ENCODE data around the gene HDGFL1.

HDGFL1 gene

GRCh38 chr6:22569281-22570184, at the start of gene HDGFL1:
Gene HDGFL1, plus strand, starts transcription at chr6:22569566. Its CDS starts 10 bp downstream, at chr6:22569576.
- no peak for DNase-seq (ENCODE audit: extremely low read depth in 1 of 2, low read depth in 1 of 2)

DNA sequence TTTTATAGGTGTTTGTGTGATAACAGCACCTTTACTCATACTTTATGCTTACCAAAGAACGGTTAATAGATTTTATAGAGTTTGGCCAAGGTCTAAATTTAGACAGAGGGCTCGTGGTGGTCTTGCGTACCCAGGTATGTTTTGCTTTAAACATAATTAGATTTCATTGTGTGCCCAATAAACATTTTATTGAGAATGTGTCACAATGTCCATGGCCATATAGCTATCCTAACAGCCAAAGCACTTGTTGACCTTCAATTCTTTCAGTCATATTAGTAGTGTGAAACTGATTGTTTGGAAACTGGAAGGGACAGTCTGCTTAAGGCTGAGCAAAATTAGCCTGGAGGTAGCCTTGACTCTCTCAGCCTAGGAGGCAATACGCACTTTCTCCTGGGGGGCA, 48.3 kb upstream of the HDGFL1 start:
- DNase-seq (ENCODE audit: extremely low read depth in 1 of 2, low read depth in 1 of 2) = no peak

DNA sequence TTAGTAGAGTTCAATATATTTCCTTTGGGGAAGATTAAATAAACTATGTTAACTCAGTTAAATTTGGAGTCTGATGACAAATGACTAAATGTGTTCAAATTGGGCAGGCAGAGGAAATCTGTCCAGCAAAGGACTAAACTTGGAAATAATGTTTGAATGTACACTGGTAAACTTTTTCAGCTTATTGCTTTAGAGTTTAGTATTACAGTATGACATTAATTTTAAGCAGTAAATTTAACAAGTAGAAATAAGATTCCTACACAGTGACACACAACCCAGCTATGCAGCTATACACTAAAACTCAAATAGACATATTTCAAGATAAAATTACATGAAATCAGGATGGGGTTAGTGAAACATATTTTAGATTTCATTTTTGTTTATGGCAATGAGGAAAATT, 42.6 kb upstream of the HDGFL1 start:
- DNase-seq (ENCODE audit: extremely low read depth in 1 of 2, low read depth in 1 of 2) = no peak

GRCh38 chr6:22529866-22530265, 39.5 kb upstream of the HDGFL1 start:
- DNase-seq (ENCODE audit: extremely low read depth in 1 of 2, low read depth in 1 of 2) = no peak

- DNase-seq (ENCODE audit: extremely low read depth in 1 of 2, low read depth in 1 of 2) = no peak
Observed at GRCh38 chr6:22530506-22530905, 38.9 kb upstream of the HDGFL1 start.

- no peak for DNase-seq (ENCODE audit: extremely low read depth in 1 of 2, low read depth in 1 of 2)
Observed at GRCh38 chr6:22536122-22536521, 33.2 kb upstream of the HDGFL1 start.

GRCh38 chr6:22544476-22544875, 24.9 kb upstream of the HDGFL1 start:
- DNase-seq (ENCODE audit: extremely low read depth in 1 of 2, low read depth in 1 of 2) = no peak

GRCh38 chr6:22545051-22545450, 24.3 kb upstream of the HDGFL1 start:
- DNase-seq (ENCODE audit: extremely low read depth in 1 of 2, low read depth in 1 of 2) = no peak

DNA sequence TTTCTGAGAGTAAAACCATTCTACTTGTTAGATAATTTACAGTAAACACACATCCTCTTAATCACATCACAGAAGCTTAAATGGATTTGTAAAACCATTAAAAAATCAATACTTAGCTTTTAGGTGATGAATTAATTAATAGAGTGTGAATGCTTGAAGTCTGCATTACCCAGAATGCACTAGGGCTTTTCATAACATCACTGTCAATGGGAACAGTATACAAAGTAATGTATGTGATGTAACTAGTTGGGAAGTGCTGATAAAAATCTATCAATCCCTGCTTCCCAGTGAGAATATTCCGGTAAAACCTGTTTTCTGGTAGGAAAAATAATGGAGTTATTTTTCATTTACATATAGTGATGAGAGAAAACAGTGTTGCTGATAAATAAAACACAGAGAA, 23.1 kb upstream of the HDGFL1 start:
- DNase-seq (ENCODE audit: extremely low read depth in 1 of 2, low read depth in 1 of 2) = no peak

DNA sequence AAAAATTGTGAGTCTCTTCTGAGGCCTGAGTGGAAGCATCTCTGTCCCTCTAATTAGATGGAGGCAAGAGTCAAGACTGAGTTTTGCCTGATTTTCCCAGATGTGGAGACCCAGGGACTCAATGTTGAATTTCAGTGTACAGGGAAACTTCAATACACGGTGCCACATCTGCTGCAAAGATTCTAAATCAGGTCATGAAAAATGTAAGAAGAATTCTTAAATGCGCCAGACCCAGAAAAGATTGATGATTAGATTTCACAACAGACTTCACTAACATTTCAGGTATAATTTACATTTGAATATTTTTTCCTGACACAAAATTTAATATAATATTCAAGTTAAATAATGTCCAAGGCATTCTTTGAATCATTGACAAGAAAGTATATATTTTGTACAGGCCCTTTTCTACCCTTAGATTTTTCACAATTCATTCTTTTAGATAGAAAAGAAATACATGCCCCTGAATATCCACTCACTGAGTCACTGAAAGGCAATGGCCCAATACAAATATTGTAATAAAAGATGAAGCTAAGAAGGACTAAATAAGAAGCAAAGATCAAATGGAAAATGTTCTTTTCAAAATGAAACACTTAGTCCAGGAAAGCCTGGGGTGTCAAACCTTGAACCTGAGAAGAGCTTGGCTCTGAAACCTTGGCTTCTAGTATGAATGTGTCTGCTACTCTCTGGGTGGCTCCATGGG, 18.2 kb upstream of the HDGFL1 start:
- no peak for DNase-seq (ENCODE audit: extremely low read depth in 1 of 2, low read depth in 1 of 2)

- DNase-seq (ENCODE audit: extremely low read depth in 1 of 2, low read depth in 1 of 2) = no peak
Observed at GRCh38 chr6:22556266-22556665, 13.1 kb upstream of the HDGFL1 start.

GRCh38 chr6:22557007-22557406, 12.4 kb upstream of the HDGFL1 start:
- no peak for DNase-seq (ENCODE audit: extremely low read depth in 1 of 2, low read depth in 1 of 2)

- no peak for DNase-seq (ENCODE audit: extremely low read depth in 1 of 2, low read depth in 1 of 2)
Observed at GRCh38 chr6:22558288-22558882, 11.0 kb upstream of the HDGFL1 start.

DNA sequence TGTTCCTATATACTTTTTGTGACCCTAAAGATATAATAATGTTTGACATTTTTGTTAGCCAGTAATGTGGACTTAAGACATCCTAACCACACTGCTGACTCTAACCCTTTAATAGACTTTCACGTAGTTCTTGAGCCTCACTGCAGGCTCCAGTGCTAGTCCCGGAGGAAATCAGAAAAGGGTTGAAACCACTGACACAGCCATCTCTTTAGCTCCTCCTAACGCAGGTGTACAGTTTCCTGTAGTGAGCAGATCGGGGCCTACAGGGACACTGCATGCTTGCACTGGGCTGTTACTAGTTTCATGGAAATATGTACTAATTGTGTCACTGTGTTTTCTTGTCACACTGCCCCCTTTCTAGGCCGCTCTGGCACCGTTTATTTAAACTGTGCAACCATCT, 512 bp upstream of the HDGFL1 start:
- DNase-seq (ENCODE audit: extremely low read depth in 1 of 2, low read depth in 1 of 2) = no peak

DNA sequence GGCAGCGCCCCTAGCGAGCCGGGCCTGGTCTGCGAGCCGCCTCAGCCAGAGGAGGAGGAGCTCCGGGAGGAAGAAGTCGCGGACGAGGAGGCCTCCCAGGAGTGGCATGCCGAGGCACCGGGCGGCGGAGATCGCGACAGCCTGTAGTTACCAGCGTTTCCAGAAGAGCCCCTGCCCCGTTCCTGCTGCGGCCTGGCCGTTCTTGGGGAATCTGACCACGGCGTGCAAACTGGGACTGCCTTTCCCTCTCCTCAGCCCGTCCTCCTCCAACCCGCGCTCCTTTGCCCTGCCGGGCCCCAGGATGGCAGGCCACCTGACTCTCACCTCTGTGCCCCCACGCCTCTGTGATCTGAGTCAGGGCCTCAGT, 802 bp downstream of the HDGFL1 start:
- no peak for DNase-seq (ENCODE audit: extremely low read depth in 1 of 2, low read depth in 1 of 2)

DNA sequence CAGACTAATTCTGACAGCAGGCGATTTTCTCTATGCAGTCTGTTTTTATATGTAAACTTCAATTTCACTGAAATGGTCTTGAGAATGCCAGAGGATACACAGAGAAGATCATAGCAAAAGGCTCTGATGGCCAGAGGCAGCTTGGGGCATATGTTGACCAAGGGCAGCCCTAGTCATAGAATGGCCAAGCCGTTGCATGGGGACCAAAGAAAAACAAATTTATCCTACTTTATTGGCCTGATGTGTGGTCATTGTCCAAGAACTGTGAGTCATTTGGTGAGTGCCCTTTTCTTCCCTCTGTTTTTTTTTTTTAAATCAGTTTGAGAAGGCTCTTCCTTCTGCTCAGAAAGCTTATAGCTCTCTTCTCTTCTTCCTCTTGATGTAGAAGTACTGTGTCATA, 5.8 kb downstream of the HDGFL1 start:
- DNase-seq (ENCODE audit: extremely low read depth in 1 of 2, low read depth in 1 of 2) = no peak

GRCh38 chr6:22579439-22579838, 10.1 kb downstream of the HDGFL1 start:
- DNase-seq (ENCODE audit: extremely low read depth in 1 of 2, low read depth in 1 of 2) = no peak

- no peak for DNase-seq (ENCODE audit: extremely low read depth in 1 of 2, low read depth in 1 of 2)
Observed at GRCh38 chr6:22580337-22580736, 11.0 kb downstream of the HDGFL1 start.

DNA sequence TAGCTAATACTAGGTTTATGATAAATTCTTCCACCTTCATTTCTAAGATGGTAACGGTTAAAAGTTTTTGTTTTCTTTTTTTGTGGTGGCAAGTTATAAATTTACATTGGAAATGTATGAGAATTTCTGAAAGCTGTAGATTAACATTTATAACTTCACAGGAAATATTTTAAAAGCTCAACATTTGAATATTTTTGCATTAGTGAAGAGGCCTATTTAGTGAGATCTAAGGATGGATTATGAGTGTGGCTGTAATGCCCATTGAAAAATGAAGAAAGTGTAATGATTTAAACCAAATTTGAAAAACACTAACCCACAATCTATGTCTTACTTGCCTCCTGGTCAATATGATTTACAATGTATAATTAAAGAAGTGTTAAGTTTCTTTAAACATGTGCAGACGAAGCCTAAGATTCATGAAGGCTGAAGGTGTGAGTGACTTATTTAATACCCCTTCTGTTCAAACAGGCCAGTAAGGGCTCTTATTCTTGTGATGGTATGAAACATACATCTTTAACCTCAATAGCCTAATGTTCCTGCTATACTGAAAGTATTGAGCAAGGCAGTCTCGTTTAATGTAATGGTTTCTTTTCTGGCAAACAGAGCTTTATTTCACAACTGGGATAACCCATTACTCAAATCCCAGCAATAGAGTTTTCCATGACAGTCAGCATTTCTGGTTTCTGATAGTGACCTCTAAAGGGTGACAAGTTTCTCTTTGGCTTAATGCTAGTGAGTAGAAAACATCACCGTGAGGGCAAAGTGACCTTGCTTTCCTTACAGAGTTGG, 13.2 kb downstream of the HDGFL1 start:
- no peak for DNase-seq (ENCODE audit: extremely low read depth in 1 of 2, low read depth in 1 of 2)

GRCh38 chr6:22583230-22583629, 13.9 kb downstream of the HDGFL1 start:
- no peak for DNase-seq (ENCODE audit: extremely low read depth in 1 of 2, low read depth in 1 of 2)

DNA sequence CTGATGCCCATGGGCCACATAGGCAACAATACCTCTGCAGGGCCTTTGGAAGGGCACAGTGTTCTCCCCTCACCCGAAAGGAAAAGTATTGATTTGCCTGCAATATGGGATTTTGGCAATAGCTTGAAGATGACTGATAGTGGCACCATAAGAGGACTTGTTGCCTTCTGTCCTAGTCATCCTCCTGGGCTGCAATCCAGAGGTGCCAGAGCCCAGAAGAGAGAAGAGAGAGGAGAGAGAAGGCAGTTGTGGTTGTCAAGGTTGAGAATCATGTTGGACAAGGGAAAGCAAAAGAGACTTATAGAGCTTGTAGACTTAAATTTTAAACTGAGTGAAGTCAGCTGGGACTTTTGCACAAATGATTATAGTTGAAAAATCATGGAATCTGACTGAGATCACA, 14.6 kb downstream of the HDGFL1 start:
- no peak for DNase-seq (ENCODE audit: extremely low read depth in 1 of 2, low read depth in 1 of 2)

Measured in stimulated activated CD8-positive, alpha-beta memory T cell treated with anti-CD3 and anti-CD28 coated beads, Interleukin-7, amount 100 ng/mL, for 48 hours (primary cell).